AG10803 (cell line): ENCODE measurements around the gene ZBTB4.

Experiments
- DNase-seq: peaks from one replicate; pipeline ENCODE4 v3.0.0; 2010; ENCODE audit warnings: low read depth
- H3K4me3 ChIP-seq: 2 replicates; pipeline ENCODE4 v1.5.1; 2011; ENCODE audit warnings: mild to moderate bottlenecking, low read length, control low read depth
- CTCF ChIP-seq: conservative IDR thresholded peaks from 2 replicates; pipeline ENCODE4 v1.5.1; 2011; ENCODE audit warnings: mild to moderate bottlenecking, low read length, control low read depth, inconsistent platforms

ZBTB4 gene

GRCh38 chr17:7502171-7502847, 22.9 kb upstream of the ZBTB4 start:
- no peak for DNase-seq
- no peak for TF ChIP-seq CTCF

GRCh38 chr17:7501729-7502128, 22.3 kb upstream of the ZBTB4 start:
- TF ChIP-seq CTCF, result no peak
- no peak overlapping the region for H3K4me3 ChIP-seq
- DNase-seq, result no peak

More at GRCh38 chr17:7502171-7502847, 22.9 kb upstream of the ZBTB4 start:
- H3K4me3 ChIP-seq, result no peak overlapping the region

- DNase-seq, result no peak
- TF ChIP-seq CTCF, result no peak
- H3K4me3 ChIP-seq, result no peak overlapping the region
Measured at GRCh38 chr17:7499161-7499560, 19.7 kb upstream of the ZBTB4 start.

GRCh38 chr17:7497636-7498035, 18.2 kb upstream of the ZBTB4 start:
- H3K4me3 ChIP-seq, result no peak overlapping the region
- DNase-seq, result no peak
- TF ChIP-seq CTCF, result no peak

GRCh38 chr17:7497228-7497627, 17.8 kb upstream of the ZBTB4 start:
- TF ChIP-seq CTCF, result no peak
- no peak for DNase-seq
- no peak overlapping the region for H3K4me3 ChIP-seq

- no peak for TF ChIP-seq CTCF
- DNase-seq, result no peak
- no peak overlapping the region for H3K4me3 ChIP-seq
Measured at GRCh38 chr17:7496470-7497183, 17.2 kb upstream of the ZBTB4 start.

- DNase-seq, result no peak
- TF ChIP-seq CTCF, result no peak
- no peak overlapping the region for H3K4me3 ChIP-seq
Measured at GRCh38 chr17:7495906-7496434, 16.5 kb upstream of the ZBTB4 start.
